CD14-positive monocyte (primary cell): ENCODE data around the gene CTBP2. TPM values are rescaled to one million over a fixed set of nuclear protein-coding genes. Genes with fewer than 3 reads are reported as not detected.

Experiments
- DNase-seq, 3 donors: peaks; one replicate each; pipeline ENCODE4 v3.0.0-alpha.2; 2011 to 2022
- H2AFZ ChIP-seq: 2 replicates; pipeline ENCODE4 v1.6.0; 2012; ENCODE audit warnings: mild to moderate bottlenecking, low read depth, low read length, inconsistent platforms; ENCODE audit not compliant: insufficient read depth, poor library complexity, severe bottlenecking
- H3K27ac ChIP-seq, 2 donors: 1 replicate in 1 of 2; 2 replicates in 1 of 2; pipeline ENCODE4 v1.5.1; 2012 to 2013; ENCODE audit warnings: low read length in 2 of 2, control low read depth in 1 of 2, inconsistent platforms in 1 of 2, low read depth in 1 of 2, mild to moderate bottlenecking in 1 of 2
- H3K27me3 ChIP-seq, 2 donors: one replicate each; pipeline versions ENCODE4 v1.6.0 to v1.6.1; 2011 to 2013; ENCODE audit warnings: low read length in 2 of 2; ENCODE audit not compliant: control insufficient read depth in 2 of 2, insufficient read depth in 2 of 2
- H3K36me3 ChIP-seq, 2 donors: replicated peaks in 1 of 2; 1 replicate in 1 of 2; 2 replicates in 1 of 2; pipeline versions ENCODE4 v1.5.1 to v1.6.1; 2012 to 2013; ENCODE audit warnings: low read length in 2 of 2, control low read depth in 1 of 2, inconsistent platforms in 1 of 2, mild to moderate bottlenecking in 1 of 2; ENCODE audit not compliant: insufficient read depth in 2 of 2, control insufficient read depth in 1 of 2
- H3K4me1 ChIP-seq, 2 donors: 1 replicate in 1 of 2; 2 replicates in 1 of 2; pipeline versions ENCODE4 v1.5.1 to v1.6.1; 2012 to 2013; ENCODE audit warnings: low read length in 2 of 2, control low read depth in 1 of 2, inconsistent platforms in 1 of 2, mild to moderate bottlenecking in 1 of 2, moderate library complexity in 1 of 2; ENCODE audit not compliant: insufficient read depth in 2 of 2, control insufficient read depth in 1 of 2
- H3K4me2 ChIP-seq: replicated peaks from 2 replicates; pipeline ENCODE3; 2012; ENCODE audit warnings: low read length, moderate library complexity, mild to moderate bottlenecking; ENCODE audit not compliant: poor library complexity, severe bottlenecking; ENCODE audit errors: extremely low read depth
- H3K4me3 ChIP-seq, 3 experiments: fragments of 200-600 bp in 1 of 3; sonication (generic) in 1 of 3; replicated peaks in 1 of 3; 1 replicate in 2 of 3; 2 replicates in 1 of 3; pipeline ENCODE4 v1.5.1; 2011 to 2013; ENCODE audit warnings: low read length in 3 of 3, mild to moderate bottlenecking in 3 of 3, control low read depth in 2 of 3, low read depth in 2 of 3, inconsistent platforms in 1 of 3, moderate library complexity in 1 of 3
- H3K79me2 ChIP-seq: 2 replicates; pipeline ENCODE4 v1.6.0; 2012; ENCODE audit warnings: mild to moderate bottlenecking, control low read depth, inconsistent platforms, low read length, moderate library complexity; ENCODE audit not compliant: insufficient read depth
- H3K9ac ChIP-seq: 2 replicates; pipeline ENCODE4 v1.6.0; 2017; ENCODE audit warnings: low read length, mild to moderate bottlenecking; ENCODE audit not compliant: insufficient read depth, poor library complexity, severe bottlenecking
- H3K9me3 ChIP-seq, 2 donors: replicated peaks in 1 of 2; 1 replicate in 1 of 2; 2 replicates in 1 of 2; pipeline versions ENCODE4 v1.5.1 to v1.6.1; 2012 to 2013; ENCODE audit warnings: low read length in 2 of 2, control low read depth in 1 of 2; ENCODE audit not compliant: control insufficient read depth in 1 of 2, insufficient read depth in 1 of 2
- H4K20me1 ChIP-seq: 2 replicates; pipeline ENCODE4 v1.6.0; 2012; ENCODE audit warnings: mild to moderate bottlenecking, low read length, control low read depth, moderate library complexity; ENCODE audit not compliant: insufficient read depth
- H3K27ac Mint-ChIP-seq, 7 donors: one replicate each; pipeline ENCODE4 v1.8.0; 2020; ENCODE audit warnings: mild to moderate bottlenecking in 7 of 7, mixed read lengths in 7 of 7, moderate library complexity in 6 of 7, inconsistent platforms in 2 of 7
- H3K27me3 Mint-ChIP-seq, 3 donors: one replicate each; pipeline ENCODE4 v1.8.0; 2021 to 2022; ENCODE audit warnings: low read depth in 3 of 3, mild to moderate bottlenecking in 3 of 3, mixed read lengths in 3 of 3, moderate library complexity in 3 of 3, inconsistent platforms in 1 of 3
- H3K36me3 Mint-ChIP-seq, 2 donors: one replicate each; pipeline ENCODE4 v1.8.0; 2020; ENCODE audit warnings: mixed read lengths in 2 of 2, inconsistent platforms in 1 of 2, mild to moderate bottlenecking in 1 of 2
- H3K4me1 Mint-ChIP-seq: one replicate; pipeline ENCODE4 v1.8.0; 2020; ENCODE audit warnings: mild to moderate bottlenecking, mixed read lengths
- H3K4me3 Mint-ChIP-seq, 2 donors: one replicate each; pipeline ENCODE4 v1.8.0; 2020; ENCODE audit warnings: mild to moderate bottlenecking in 2 of 2, mixed read lengths in 2 of 2, moderate library complexity in 1 of 2
- H3K9me3 Mint-ChIP-seq, 7 donors: one replicate each; pipeline ENCODE4 v1.8.0; 2020 to 2022; ENCODE audit warnings: mixed read lengths in 7 of 7, mild to moderate bottlenecking in 6 of 7, moderate library complexity in 6 of 7, inconsistent platforms in 2 of 7
- CTCF ChIP-seq: fragments of 200-600 bp; IDR thresholded peaks from one replicate; pipeline ENCODE4 v1.8.0; 2022; ENCODE audit warnings: antibody characterized with exemption, mild to moderate bottlenecking
- WGBS: methylation state at CpG from one replicate; pipeline ENCODE4 v1.1.5; 2013; ENCODE audit warnings: missing lambda C conversion rate; ENCODE audit not compliant: insufficient coverage; 5-methylcytosine and 5-hydroxymethylcytosine counted together
- intact Hi-C, 2 donors: fragments of 100-400 bp; cut with micrococcal nuclease; formaldehyde crosslinking; loops; one replicate each; pipeline versions ENCODE4 v1.15.0 to v1.15.1; 2023
- polyA plus RNA-seq, 3 donors: library from polyadenylated mRNA; depleted of rRNA in 1 of 3; unstranded in 2 of 3; stranded (reverse) in 1 of 3; fragments of 300-500 nt in 2 of 3; fragments of >200 nt in 1 of 3; fragmentation: Illumina TruSeq in 2 of 3; gene quantifications; 1 replicate in 2 of 3; 2 replicates in 1 of 3; pipeline ENCODE4 v1.2.3, GENCODE V29; 2012 to 2021

The CTBP2 gene
- polyA plus RNA-seq, 3 donors: 40.9 to 87.1 (median 41.1) TPM

- TF ChIP-seq CTCF: no peak
- Histone ChIP-seq H3K27me3 (no peaks in the 10 kb centered on the region), H3K36me3 (peaks cover 35 to 84% of the 10 kb centered on the region in 2 donors), H3K4me2 (no peak overlapping the region), H4K20me1 (peaks cover 99% of the 10 kb centered on the region), H3K9ac (no peak overlapping the region), H2AFZ (no peak overlapping the region), H3K27ac (peak overlapping the region in 1 of 2 donors; percentile 10), H3K4me3 (no peak overlapping the region), H3K4me1 (peaks cover 0 to 5% of the 10 kb centered on the region in 2 donors), H3K79me2 (peaks cover 99% of the 10 kb centered on the region), H3K9me3 (no peaks in the 10 kb centered on the region)
- H3K9me3 Mint-ChIP-seq: peaks cover 0 to 2% (median 0%) of the 10 kb centered on the region in 7 donors
- no peak overlapping the region for H3K4me3 Mint-ChIP-seq
- H3K27ac Mint-ChIP-seq: peak overlapping the region in 2 of 7 donors; percentile 26 to 68
- intact Hi-C loops: no loop called here
- 99% methylated on average over 7 of the region's 8 CpGs for WGBS
- no peak for DNase-seq
- no peaks in the 10 kb centered on the region for H3K27me3 Mint-ChIP-seq
- H3K36me3 Mint-ChIP-seq: peaks cover 43 to 79% of the 10 kb centered on the region in 2 donors
- peaks cover 26% of the 10 kb centered on the region for H3K4me1 Mint-ChIP-seq
Observed at GRCh38 chr10:125022671-125023070, 137.7 kb downstream of the CTBP2 start.

- Mint-ChIP-seq H3K27ac (peak overlapping the region in 4 of 7 donors; percentile 58 to 85 (median 70)), H3K4me3 (no peak overlapping the region), H3K9me3 (peaks cover 0 to 2% (median 0%) of the 10 kb centered on the region in 7 donors), H3K36me3 (peaks cover 45 to 79% of the 10 kb centered on the region in 2 donors), H3K27me3 (no peaks in the 10 kb centered on the region), H3K4me1 (peaks cover 28% of the 10 kb centered on the region)
- intact Hi-C loops: no loop called here
- no peak overlapping the region for H3K27ac ChIP-seq
- peaks cover 99% of the 10 kb centered on the region for H4K20me1 ChIP-seq
- no peak overlapping the region for H3K9ac ChIP-seq
- DNase-seq: no peak
- no peaks in the 10 kb centered on the region for H3K9me3 ChIP-seq
- TF ChIP-seq CTCF: no peak
- H3K4me3 ChIP-seq: no peak overlapping the region
- WGBS: 93% methylated on average over 17 of the region's 17 CpGs
- no peak overlapping the region for H2AFZ ChIP-seq
- peaks cover 37 to 84% of the 10 kb centered on the region in 2 donors for H3K36me3 ChIP-seq
- H3K4me2 ChIP-seq: no peak overlapping the region
- peaks cover 99% of the 10 kb centered on the region for H3K79me2 ChIP-seq
- peaks cover 0 to 5% of the 10 kb centered on the region in 2 donors for H3K4me1 ChIP-seq
- no peaks in the 10 kb centered on the region for H3K27me3 ChIP-seq
Observed at GRCh38 chr10:125021686-125022344, 138.5 kb downstream of the CTBP2 start.
